Stimulated activated CD4-positive, alpha-beta T cell treated with anti-CD3 and anti-CD28 coated beads, Interleukin-4, amount 100 ng/mL, for 24 hours (primary cell): ENCODE results near the gene LYST.

ENCODE experiments used
- DNase-seq: peaks from one replicate; pipeline ENCODE4 v3.0.0-alpha.2; 2020

The LYST gene

DNA sequence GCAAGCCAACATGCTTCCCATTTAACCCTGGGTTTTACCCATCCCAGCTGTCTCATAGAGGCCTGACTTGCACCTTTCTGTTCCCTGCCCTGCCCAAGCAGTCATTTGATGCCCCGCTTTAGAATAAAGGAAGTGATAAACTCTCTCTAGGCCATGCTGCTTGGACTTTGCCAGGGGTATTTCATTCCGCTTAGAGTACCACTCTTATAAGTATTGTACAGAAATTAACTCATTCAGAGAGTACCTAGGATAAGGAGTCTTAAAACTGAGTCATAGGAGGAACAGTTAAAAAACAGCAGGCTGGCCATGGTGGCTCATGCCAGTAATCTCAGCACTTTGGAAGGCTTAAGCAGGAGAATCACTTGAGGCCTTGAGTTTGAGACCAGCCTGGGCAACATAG, 21.0 kb upstream of the LYST start:
- DNase-seq: no peak

DNA sequence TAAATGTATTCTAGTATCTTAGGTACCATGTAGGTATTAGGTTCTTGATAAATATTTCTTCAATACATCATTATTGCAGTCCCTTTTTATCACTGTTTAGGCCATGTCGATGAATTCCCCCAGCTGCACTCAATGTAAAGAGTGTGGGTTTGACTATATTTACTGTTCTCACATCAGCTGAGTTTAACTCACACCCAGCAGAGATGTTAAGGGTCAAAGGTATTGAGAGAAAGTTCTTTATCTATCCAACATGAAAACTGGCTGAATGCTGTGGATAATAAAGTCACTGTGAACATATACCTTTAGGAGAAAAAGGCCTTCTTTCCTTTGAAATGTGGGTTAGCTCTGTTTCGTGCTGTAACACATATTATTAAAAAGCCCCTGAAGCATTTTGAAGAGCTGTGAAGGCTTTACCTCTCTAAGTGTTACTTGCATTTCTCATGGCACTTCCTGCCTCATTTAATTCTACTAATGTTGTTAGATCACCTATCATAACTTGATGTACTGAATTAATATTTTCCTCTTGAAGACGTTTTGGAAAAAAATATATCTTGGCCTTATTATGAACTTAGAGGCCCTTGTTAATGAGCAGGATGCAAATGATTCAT, 19.1 kb upstream of the LYST start:
- no peak for DNase-seq

DNA sequence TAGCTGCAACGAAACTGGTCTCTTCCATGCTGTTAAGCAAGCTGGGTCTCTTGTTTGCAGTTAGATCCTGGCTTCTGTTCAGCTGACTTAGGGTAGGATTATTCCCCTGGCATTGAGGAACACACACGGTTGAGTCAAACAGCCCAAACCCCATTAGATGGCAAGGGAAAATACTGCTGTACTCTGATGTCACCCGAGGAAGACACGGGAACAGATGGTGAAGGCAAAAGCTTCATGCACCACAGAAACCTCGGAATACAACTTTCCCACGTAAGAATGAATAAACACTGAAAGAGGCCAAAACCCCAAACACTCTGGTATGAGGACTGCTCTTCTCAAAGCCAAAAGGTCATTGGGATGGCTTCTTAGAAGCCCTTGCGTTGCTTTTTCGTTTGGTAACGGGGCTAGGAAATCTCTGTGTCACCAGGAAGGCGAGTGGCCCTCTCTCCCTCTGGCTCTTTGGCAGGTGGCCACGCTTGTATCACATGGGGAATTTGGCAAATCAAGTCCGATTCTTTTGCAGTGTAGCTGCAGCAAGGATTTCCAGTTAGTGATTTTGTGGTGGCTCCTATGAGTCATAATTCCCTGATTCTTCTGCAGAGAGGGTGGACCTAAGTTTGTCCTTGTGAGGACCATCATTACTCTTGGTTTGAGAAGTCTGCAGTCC, 16.7 kb upstream of the LYST start:
- no peak for DNase-seq

DNA sequence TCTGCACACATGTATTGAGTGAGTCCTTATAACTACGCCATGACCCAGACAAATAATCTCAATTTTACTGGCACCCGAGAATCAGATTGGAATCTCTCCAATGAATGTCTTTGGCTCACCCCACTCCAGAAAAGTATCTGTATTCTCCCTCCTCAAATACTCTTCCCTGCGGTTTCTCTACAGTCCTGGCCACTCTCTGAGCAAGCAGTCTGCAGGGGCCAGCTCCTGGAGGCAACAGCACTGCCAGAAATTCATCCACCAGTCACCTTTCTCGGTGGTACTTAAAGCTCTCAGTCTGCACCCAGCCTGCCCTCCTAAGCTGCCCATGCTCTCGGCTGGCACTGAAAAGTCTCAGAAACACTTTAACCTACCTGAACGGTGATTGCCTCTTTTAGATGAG, 16.1 kb upstream of the LYST start:
- no peak for DNase-seq

DNA sequence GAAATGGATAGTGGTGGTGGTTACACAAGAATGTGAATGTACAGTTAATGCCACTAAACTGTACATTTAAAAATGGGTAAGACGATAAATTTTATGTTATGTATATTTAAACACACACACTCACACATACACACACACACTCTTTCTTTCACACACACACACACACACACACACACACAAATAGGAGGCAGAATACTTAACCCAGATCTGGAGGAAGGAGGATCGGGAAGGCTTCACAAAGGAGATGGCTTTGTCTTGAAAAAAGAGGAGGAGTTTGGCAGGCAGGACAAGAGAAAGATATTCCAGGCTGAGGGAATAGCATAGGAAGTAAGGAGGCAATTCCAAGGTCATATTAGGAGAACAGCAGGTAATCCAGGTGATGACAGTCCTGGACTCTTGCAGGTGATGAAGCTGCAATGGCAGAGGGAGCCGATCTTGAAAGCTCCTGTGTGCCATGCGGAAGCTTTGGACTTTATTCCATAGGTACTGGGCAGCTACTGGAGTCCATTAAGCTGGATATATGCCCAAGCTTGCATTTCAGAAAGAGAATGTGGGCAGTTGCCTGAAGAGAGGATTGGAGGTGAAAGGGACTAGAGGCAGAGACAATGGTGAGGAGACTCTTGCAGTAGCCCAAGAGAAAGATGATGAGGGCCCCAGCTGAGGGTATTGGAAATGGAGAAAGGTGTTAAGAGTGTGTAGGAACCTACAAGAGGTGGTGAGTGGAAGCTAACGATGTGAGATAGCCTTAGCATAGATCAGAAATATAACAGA, 15.4 kb upstream of the LYST start:
- no peak for DNase-seq

DNA sequence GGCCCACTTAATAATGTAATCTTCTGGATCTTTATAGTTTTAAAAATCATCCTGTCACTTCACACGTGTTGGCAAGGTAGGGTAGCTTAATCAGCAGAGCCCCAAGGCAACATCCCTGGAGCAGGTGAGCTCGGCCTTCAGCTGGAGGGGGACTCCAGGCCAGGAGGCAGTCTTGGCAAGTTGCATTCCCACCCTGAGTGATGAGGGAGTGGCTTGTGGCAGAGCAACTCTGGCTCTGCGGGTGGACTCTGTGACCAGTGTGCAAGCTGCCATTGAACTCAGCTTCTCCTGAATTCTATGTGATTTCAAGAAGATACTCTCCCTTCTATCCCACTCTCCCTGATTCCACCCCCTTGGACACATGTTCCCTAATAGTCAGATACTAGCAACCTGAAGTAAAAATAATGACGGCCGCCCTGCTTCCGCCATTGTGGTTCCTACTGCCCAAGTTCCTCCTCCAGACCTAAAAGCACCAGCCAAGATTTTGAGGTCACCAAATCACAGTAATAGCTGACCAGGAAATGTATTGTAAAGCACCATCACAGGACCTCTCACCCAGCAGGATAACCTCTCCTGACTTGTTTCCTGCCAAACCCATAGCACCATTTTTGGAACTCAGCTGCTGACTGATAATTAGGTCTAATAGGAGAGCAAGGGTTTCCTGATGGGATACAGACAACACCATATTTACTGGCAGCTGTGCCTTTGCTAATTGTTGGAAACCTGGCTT, 11.5 kb upstream of the LYST start:
- no peak for DNase-seq

DNA sequence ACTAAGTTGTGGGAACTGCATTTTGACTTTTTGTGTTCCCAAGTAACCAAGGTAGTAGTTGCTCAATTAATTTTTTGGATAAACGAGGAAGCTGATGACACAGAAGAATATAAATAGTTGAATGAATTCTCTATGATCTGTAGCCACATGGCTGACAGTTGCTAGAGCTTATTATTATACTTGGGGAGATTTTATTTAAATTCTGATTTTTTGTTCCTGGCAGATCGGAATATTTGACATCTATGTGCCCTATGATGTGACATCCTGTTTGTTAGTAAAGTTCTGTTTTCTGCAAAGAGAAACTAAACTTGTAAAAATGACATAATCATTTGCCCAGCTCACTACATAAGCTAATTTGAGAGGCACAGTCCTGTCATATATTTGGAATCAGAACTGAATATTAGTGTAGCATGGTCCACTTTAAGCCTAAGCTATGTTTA, 9.7 kb upstream of the LYST start:
- DNase-seq: no peak

DNA sequence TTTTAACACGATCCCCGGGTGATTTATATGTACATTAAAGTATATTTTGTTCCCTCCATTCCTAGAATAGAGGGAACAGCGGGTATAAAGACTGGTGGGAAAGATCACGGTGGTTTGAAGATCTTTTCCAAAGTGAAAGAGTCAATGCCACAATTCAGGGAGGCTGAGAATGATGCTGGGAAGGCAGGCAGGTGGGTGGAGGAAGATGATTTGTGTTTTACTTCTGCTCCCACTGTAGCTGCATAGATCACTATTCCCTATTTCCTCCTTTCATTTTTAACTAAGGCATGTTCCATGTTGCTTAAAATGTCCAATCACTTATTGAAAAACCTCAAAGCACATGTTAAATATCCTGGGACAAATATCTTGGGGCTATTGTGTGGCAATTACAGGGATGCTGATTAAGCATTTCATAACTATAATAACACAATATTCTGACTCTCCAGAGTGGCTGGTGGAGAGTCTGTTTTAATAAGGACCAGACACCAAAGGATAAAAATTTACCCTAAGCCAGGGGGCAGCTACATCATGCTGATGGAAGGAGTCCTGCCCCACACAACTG, 8.4 kb upstream of the LYST start:
- no peak for DNase-seq

DNA sequence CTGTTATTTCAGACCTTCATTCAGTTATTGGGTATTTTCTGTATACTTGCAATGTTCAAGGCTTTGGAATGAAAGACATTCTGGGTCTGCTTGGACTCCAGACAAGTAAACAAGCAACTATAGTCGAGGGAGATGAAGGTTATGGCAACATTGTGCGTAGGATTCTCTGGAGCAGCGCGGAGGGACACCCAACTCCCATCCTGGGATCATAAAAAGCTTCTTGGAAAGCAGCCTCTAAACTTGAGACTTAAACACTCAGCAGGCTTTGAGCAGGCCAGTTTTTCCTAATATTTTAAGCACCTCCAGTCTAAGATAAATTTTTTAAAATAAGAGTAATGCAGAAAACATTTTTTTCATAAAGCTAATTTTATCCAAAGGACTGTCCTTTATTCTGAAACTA, 7.6 kb upstream of the LYST start:
- no peak for DNase-seq

DNA sequence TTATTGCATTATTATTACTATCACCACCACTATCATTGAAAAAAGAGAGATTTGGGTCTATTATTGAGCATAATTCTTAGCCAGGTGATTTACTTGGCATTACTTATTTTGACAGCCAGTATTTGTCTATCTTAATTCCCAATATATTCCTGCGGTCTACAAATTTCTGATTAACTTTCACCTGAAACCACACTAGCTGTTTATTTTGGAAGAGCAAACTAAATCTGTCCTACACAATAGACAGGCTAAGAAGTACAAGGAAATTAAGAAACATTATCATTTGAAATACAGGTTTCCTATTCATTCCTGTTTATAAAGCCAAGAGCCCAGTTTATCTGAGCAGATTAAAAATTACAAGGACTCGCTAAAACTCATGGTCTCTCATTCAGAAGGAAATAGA, 6.9 kb upstream of the LYST start:
- no peak for DNase-seq

DNA sequence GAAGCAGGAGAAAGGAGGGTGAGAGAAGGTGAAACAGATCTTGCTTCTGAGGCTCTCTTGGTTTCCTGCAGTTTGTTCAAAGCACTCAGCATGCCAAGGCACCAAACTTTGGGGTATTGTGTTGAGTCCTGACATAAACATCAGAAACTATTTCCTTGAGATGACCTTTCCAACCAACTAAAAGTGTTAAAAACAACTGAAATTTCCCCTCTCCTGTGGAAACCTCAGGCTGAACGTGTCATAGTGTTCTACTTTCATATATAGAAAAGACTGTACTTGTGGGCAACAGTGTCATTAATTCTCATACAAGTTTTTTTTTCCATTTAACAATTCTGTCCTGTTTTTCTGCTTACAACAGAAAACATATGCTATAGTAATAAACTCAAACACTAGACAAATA, 6.3 kb upstream of the LYST start:
- DNase-seq: peak; percentile 53

DNA sequence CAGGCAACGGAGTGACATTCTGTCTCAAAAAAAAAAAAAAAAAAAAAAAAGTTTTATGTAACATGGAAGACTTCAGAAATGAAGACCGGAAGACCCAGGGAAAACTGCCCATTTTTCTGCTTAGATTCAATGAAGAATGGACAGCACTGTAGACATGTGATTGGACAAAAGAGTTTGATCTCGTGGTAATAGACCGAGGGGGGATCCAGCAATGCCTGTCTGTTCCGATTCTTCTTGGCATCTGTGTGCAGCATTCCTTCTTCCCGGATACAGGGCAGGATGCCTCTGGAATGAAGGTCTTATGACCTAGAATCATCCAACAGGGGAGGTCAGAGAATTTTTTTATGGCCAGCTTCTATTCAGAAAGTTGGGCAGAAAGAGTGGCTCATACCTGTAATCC, 5.6 kb upstream of the LYST start:
- no peak for DNase-seq

DNA sequence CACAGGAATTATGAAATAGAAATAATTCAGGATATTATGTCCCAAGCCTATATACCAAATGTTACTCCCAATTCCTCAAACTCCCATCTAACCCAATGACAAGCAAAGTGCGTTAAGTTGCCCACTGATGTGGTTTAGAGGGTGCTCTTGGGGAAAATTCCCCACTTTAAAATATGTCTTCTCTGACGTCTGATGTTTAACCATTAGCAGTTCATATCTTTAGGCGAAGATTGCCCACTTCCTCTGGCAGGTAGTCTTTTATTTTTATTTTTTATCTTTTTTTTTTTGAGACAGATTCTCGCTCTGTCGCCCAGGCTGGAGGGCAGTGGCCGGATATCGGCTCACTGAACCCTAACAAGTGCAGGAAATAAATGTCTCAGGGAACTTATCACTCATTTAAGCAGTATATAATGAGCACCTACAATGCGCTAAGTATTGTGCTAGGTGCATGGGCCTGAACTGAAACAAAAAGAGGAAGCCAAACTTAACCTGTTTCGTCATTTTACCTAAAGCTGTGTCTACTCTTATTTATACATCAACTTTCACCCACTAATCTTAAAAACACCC, 1.3 kb upstream of the LYST start:
- DNase-seq: peak; percentile 39

DNA sequence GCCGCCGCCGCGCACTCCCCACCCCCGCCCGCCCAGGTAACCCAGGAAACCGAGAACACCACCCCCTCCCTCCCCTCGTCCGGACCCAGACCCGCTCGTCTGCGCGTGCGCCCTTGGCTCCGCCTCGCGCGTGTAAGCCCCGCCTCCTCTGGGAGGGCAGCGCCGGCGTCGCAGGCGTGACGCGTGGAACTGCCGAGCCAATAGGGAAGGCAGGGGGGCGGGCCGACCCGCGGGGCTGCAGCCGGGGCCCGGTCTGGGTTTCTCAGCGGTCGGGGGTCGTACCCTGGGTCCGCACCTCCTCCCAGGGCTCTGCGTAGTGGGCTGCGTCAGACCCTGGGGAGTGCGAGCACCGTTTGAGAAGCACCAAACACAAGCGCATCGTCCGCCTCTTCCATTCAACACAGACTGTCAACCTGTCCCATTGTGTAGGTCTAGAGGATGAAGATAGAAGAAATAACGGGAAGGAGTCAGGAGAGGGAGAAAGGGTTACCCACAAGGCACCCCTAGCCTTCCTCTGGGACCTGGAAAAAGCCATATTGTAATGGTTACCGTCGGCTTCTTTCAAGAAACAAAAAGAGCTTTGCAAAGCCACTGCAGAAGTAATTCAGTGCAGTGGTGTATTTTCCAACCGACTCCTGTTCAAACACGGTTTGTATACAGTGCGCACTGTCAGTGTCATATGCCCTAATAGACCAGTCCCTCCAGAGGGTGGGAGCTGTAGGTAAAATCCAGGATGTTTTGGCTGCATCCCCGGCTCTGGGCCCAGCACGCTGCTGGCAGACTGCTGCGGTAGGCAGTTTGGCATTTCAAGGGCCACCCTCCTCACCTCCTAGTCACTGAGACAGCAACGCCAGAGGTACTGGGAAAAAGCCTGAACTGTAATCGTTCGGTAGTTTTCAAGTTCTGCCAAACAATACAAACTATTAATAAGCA, 473 bp upstream of the LYST start:
- DNase-seq: peak; percentile 97

DNA sequence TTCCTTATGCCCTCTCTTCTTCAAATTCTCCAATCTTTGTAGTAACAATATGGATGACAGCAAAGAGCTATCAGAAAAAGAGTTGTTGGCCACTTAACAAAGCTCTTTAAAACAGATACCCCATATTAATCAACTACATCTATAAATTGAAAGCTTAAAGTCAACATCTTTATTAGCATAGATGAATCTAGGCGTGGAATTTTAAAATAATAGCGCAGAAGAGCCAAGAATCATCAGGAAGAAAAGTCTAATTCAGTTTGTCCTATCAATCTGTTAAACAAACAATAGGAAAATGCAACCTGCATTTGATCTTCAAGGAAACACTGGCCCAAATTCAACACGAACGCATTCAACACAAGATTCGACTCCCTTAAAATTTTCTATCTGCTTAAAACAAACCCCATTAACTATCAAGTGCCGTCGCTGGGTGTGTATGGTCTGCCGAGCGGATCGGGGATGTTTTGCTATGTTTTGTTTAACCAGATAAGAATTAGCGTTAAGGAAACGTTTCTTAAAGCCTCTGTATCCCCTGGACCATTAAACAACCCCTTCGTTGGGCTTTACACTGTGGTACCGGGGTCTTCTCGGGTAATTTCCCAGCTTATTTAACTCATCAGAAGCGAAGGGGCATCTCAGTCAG, 1.0 kb downstream of the LYST start:
- DNase-seq: no peak

DNA sequence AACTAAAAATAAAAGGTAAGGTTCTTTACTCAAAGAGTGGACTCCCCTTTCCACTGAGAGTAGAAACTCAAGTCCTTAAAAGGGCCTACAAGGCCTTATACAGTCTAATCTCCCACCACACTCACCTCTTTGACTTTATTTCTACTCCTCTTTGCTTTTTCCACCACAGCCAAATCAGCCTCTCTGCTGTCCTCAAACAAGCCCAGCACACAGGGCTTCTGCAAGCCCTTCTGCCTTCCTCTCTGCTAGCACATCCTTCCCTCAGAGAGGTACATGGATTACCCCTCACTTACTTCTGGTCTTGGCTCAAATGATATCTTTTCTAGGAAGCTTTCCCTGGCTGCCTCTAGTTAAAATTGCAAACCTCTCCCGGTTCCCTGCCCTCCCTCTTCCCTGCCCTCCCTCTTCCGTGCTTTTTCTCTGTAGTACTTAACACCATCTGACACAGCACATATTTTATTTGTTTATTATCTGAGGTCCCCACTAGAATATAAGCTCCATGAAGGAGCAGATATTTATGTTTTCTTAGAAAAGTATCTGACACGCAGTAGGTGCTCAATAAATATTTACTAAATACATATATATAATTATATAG, 1.7 kb downstream of the LYST start:
- no peak for DNase-seq

DNA sequence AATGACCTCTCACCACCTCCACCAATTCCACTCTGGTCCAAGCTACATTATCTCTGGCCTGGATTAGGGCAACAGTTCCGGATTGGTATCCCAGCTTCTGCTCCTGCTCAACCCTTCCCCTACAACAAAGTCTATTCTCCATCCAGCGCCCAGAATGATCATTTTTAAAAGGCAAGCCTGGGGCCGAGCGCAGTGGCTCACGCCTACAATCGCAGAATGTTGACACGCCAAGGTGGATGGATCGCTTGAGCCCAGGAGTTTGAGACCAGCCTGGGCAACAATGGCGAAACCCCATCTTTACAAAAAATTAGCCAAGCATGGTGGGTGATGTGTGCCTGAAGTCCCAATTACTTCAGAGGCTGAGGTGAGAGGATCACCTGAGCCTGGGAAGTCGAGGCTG, 2.2 kb downstream of the LYST start:
- DNase-seq: no peak

DNA sequence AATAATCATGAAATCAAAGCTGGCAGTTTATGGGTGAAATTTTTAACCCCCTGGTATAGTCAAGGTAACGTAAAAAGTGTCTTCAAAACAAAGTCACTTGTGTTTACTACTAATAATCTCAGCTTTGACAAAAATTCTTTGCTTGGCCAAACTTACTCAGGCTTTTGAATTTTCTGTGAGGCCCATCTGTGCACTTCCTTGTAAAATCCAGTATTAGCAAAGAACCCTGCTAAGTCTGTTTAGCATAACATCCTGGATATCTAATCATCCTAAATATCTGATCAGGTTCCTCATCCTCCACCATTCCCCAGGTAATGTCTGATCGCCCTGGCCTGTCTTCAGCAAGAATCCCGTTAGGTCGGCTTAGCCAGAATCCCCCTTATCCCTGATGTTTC, 3.0 kb downstream of the LYST start:
- no peak for DNase-seq

DNA sequence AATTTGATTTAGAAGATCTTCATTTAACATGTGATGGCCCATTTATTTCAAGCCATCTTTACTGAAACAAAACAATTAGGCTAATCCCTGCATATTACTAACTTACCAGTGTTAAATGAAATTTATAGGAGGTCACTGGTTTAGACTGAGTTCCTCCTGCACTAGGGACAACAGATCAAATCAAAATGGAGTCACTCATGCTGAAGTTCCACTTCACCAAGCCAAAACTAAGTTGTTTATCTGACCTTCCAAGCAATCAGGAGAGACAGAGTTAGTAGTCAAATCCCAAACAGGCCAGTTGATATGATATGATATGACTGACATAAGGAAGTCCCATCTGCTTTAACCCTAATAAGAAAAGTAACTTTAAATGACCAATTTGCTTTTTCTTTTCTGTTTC, 4.8 kb downstream of the LYST start:
- no peak for DNase-seq

DNA sequence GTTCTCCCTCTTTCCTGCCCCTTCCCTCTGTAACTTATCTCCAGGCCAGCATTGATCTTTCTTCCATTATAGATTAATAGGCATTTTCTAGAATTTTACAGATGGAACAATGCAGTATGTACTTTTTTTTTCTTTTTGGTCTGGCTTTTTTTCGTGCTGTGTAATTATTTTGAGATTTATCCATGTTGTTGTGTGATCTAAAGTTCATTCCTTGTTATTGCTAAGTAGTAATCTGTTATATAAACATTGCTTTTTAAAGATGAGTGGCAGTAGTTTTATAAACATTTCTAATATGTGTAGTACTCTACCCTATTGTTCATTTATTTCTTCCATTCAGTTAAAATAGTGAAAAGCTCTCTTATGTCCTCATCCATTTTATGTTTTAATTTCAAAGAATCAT, 5.9 kb downstream of the LYST start:
- DNase-seq: no peak

DNA sequence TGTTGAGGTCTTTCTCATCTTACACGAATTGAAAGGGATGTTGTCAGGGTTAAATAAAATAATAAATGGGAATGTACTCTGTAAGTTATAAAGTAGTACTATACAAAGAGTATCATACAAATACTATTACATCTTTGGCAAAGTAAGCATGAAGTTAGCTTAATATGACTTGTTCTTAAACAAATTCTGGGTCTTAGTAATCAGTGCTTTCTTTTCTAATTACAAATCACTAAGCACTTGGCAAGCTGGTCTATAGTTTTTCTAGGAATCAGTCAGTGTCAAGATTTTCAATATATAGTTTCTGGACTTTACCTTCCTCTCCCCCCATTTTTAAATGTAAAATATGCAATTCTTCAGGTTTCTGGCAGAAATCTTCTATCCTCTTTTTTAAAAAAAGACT, 6.9 kb downstream of the LYST start:
- no peak for DNase-seq
